Caco-2 (cell line): ENCODE data around the gene FAM90A1. TPM values are rescaled to one million over a fixed set of nuclear protein-coding genes. Genes with fewer than 3 reads are reported as not detected.
"Not testable (repeated sequence)": the region's sequence is repeated elsewhere in the genome, so short reads cannot be mapped to it uniquely, and the experiment has no call there.

Experiments used
- BruUV-seq: library from RNA; stranded (reverse); fragments of 400-500 nt; replicated peaks from 2 replicates; lab custom pipeline; 2021; lab: Mats Ljungman, UMichigan
- CTCF ChIA-PET: fragments of 300-600 bp; sonication (Branson Sonifier 250); formaldehyde crosslinking; loops from one replicate; lab custom pipeline; 2022; ENCODE audit warnings: antibody characterized with exemption; lab: Charles Lee
- POLR2A ChIA-PET: fragments of 300-600 bp; sonication (Branson Sonifier 250); formaldehyde crosslinking; loops from one replicate; lab custom pipeline; 2022; ENCODE audit warnings: antibody characterized with exemption; lab: Charles Lee
- DNase-seq, 2 experiments: peaks; one replicate each; pipeline versions ENCODE4 v3.0.0 to v3.0.0-alpha.2; 2020 to 2022
- H3K27me3 ChIP-seq: replicated peaks from 2 replicates; pipeline ENCODE4 v1.6.0; 2011; ENCODE audit warnings: low read length; ENCODE audit not compliant: control insufficient read depth, insufficient read depth
- H3K36me3 ChIP-seq: 2 replicates; pipeline ENCODE4 v1.5.1; 2011; ENCODE audit warnings: low read length; ENCODE audit not compliant: control insufficient read depth, insufficient read depth
- H3K4me1 ChIP-seq: fragments of 250-450 bp; sonication (Bioruptor Pico); 2 replicates; pipeline ENCODE4 v1.5.1; 2020; ENCODE audit warnings: mild to moderate bottlenecking
- H3K4me3 ChIP-seq: 2 replicates; pipeline ENCODE4 v1.5.1; 2011; ENCODE audit warnings: low read depth, mild to moderate bottlenecking, control low read depth, low read length
- H3K9me3 ChIP-seq: fragments of 250-450 bp; sonication (Bioruptor Pico); 2 replicates; pipeline ENCODE4 v1.5.1; 2020; ENCODE audit warnings: mild to moderate bottlenecking, moderate library complexity
- H3K27ac Mint-ChIP-seq: one replicate; pipeline ENCODE4 v1.8.0; 2022; ENCODE audit warnings: mixed read lengths; ENCODE audit not compliant: unreplicated experiment
- H3K27me3 Mint-ChIP-seq: one replicate; pipeline ENCODE4 v1.8.0; 2022; ENCODE audit warnings: mixed read lengths; ENCODE audit not compliant: insufficient read depth, unreplicated experiment
- H3K36me3 Mint-ChIP-seq: one replicate; pipeline ENCODE4 v1.8.0; 2022; ENCODE audit warnings: mild to moderate bottlenecking, mixed read lengths; ENCODE audit not compliant: insufficient read depth, unreplicated experiment
- H3K4me1 Mint-ChIP-seq: one replicate; pipeline ENCODE4 v1.8.0; 2022; ENCODE audit warnings: low read depth, mixed read lengths; ENCODE audit not compliant: unreplicated experiment
- H3K4me3 Mint-ChIP-seq: one replicate; pipeline ENCODE4 v1.8.0; 2022; ENCODE audit warnings: mild to moderate bottlenecking, moderate library complexity, mixed read lengths; ENCODE audit not compliant: unreplicated experiment
- H3K9me3 Mint-ChIP-seq: one replicate; pipeline ENCODE4 v1.8.0; 2022; ENCODE audit warnings: mixed read lengths; ENCODE audit not compliant: unreplicated experiment
- intact Hi-C: fragments of 100-400 bp; cut with micrococcal nuclease; formaldehyde crosslinking; loops from one replicate; pipeline ENCODE4 v1.10.0; 2022; ENCODE audit not compliant: unreplicated experiment
- total RNA-seq: library from RNA; stranded (reverse); gene quantifications from 2 replicates; pipeline ENCODE4 v1.2.3, GENCODE V29; 2022
- TF ChIP-seq, protein P1 (sequence below), 2 experiments: fragments of 200-600 bp in 1 of 2; IDR thresholded peaks; 1 replicate in 1 of 2; 2 replicates in 1 of 2; pipeline versions ENCODE4 v1.5.1 to v1.8.0; 2011 to 2022; ENCODE audit warnings: antibody characterized with exemption in 1 of 2, control low read depth in 1 of 2, inconsistent platforms in 1 of 2, low read depth in 1 of 2, low read length in 1 of 2, mild to moderate bottlenecking in 1 of 2, moderate library complexity in 1 of 2; ENCODE audit not compliant: insufficient read depth in 1 of 2, severe bottlenecking in 1 of 2, unreplicated experiment in 1 of 2

FAM90A1 gene
- total RNA-seq, 1 experiment from 2014 or later = 0.34 TPM

DNA sequence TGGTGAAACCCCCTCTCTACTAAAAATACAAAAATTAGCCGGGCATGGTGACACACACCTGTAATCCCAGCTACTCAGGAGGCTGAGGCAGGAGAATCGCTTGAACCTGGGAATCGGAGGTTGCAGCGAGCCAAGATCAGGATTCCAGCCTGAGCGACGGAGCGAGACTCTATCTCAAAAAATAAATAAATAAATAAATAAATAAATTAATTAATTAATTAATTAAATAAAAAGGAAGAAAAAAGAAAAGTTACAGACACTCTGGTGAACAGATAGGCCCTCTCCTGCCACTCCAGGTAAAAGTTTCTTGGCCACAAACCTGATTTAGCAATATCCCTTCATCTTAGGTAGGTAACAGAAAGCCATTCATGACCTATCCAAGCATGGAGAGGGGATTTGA, 44.5 kb downstream of the FAM90A1 start:
- H3K4me3 ChIP-seq, H3K27me3 Mint-ChIP-seq, H3K9me3 ChIP-seq, H3K9me3 Mint-ChIP-seq, POLR2A ChIA-PET, H3K4me3 Mint-ChIP-seq, H3K27ac Mint-ChIP-seq, H3K27me3 ChIP-seq, DNase-seq, CTCF ChIA-PET, H3K4me1 ChIP-seq, H3K36me3 ChIP-seq, BruUV-seq, intact Hi-C loops, H3K36me3 Mint-ChIP-seq, H3K4me1 Mint-ChIP-seq: not testable (repeated sequence)

DNA sequence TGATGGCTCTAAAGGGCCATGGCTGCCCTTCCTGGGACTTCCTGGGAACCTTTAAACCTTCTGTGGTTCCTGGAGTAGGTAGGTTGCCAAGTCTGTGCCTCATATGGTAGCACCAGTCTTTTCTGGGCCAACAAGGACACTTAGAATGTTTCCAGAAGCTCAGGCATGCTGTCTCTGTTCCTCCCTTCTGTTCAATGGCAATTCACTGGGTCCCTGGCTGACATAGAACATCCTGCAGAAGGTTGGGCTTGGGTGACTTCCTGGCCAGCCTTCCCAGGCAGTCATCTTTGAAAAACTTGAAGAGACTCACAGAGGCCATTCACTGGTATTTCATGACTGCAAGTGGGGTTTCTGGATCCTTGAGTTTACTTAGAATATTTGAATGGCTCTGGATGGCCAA, 46.1 kb downstream of the FAM90A1 start:
- DNase-seq, CTCF ChIA-PET, H3K27me3 Mint-ChIP-seq, H3K4me1 Mint-ChIP-seq, H3K27me3 ChIP-seq, H3K36me3 ChIP-seq, H3K36me3 Mint-ChIP-seq, H3K4me3 ChIP-seq, H3K9me3 ChIP-seq, H3K9me3 Mint-ChIP-seq, BruUV-seq, H3K4me1 ChIP-seq, H3K27ac Mint-ChIP-seq: not testable (repeated sequence)
- H3K4me3 Mint-ChIP-seq = peak overlapping the region; percentile 65
- POLR2A ChIA-PET = interaction anchor here (0.6 kb wide), 1 partner anchor 52 kb away, joined by 3 read pairs; no protein-coding TSS in a partner anchor
- intact Hi-C loops = loop anchor here (2.0 kb wide), 1 partner anchor 72 kb away; no protein-coding TSS in a partner anchor

- H3K4me1 ChIP-seq, POLR2A ChIA-PET, H3K27ac Mint-ChIP-seq, BruUV-seq, H3K9me3 ChIP-seq, H3K36me3 Mint-ChIP-seq, H3K9me3 Mint-ChIP-seq, H3K27me3 ChIP-seq, CTCF ChIA-PET, H3K36me3 ChIP-seq, H3K4me1 Mint-ChIP-seq: not testable (repeated sequence)
- intact Hi-C loops = loop anchor here (1.0 to 2.0 kb wide), 2 partner anchors 57 to 71 kb away; no protein-coding TSS in a partner anchor
- peaks cover 17% of the 10 kb centered on the region for H3K27me3 Mint-ChIP-seq
- TF ChIP-seq, protein P1, sequence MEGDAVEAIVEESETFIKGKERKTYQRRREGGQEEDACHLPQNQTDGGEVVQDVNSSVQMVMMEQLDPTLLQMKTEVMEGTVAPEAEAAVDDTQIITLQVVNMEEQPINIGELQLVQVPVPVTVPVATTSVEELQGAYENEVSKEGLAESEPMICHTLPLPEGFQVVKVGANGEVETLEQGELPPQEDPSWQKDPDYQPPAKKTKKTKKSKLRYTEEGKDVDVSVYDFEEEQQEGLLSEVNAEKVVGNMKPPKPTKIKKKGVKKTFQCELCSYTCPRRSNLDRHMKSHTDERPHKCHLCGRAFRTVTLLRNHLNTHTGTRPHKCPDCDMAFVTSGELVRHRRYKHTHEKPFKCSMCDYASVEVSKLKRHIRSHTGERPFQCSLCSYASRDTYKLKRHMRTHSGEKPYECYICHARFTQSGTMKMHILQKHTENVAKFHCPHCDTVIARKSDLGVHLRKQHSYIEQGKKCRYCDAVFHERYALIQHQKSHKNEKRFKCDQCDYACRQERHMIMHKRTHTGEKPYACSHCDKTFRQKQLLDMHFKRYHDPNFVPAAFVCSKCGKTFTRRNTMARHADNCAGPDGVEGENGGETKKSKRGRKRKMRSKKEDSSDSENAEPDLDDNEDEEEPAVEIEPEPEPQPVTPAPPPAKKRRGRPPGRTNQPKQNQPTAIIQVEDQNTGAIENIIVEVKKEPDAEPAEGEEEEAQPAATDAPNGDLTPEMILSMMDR (IDR thresholded peaks at IDR 0.05; ENCODE audit: insufficient read depth in 1 of 2, low read depth in 1 of 2, low read length in 1 of 2, severe bottlenecking in 1 of 2, unreplicated experiment in 1 of 2) = peak; percentile 63 to 71
- peak overlapping the region; percentile 69 for H3K4me3 Mint-ChIP-seq
- peak overlapping the region; percentile 62 for H3K4me3 ChIP-seq
- DNase-seq = peak; percentile 87
Observed at GRCh38 chr12:8179989-8180585, 47.3 kb downstream of the FAM90A1 start.

GRCh38 chr12:8172911-8173310, 54.5 kb downstream of the FAM90A1 start:
- CTCF ChIA-PET, POLR2A ChIA-PET, H3K36me3 Mint-ChIP-seq, H3K27me3 ChIP-seq, H3K9me3 Mint-ChIP-seq, BruUV-seq, DNase-seq, H3K4me1 Mint-ChIP-seq, H3K4me1 ChIP-seq, intact Hi-C loops, H3K4me3 Mint-ChIP-seq, H3K36me3 ChIP-seq, H3K4me3 ChIP-seq, H3K9me3 ChIP-seq, H3K27ac Mint-ChIP-seq: not testable (repeated sequence)
- peaks cover 32% of the 10 kb centered on the region for H3K27me3 Mint-ChIP-seq

Other genes with a start within 250 kb of the FAM90A1 start
- gene FOXJ2, start 194.9 kb downstream of the FAM90A1 start, total RNA-seq = 18.7 and 19.4 TPM in 2 replicates
- not detected in 2 replicates for gene C3AR1, start 161.3 kb downstream of the FAM90A1 start, total RNA-seq
- gene NECAP1, start 145.3 kb downstream of the FAM90A1 start, total RNA-seq = 49.1 and 50.1 TPM in 2 replicates
- 0.32 and 0.70 TPM in 2 replicates for gene CLEC4A, start 104.0 kb downstream of the FAM90A1 start, total RNA-seq
- gene ZNF705A, start 70.6 kb downstream of the FAM90A1 start, total RNA-seq = not detected in 2 replicates
- not detected in 2 replicates for gene CLEC6A, start 228.3 kb upstream of the FAM90A1 start, total RNA-seq